Esophagus (tissue), 2 donors: Measurements from ENCODE around the gene FOS. TPM values are rescaled to one million over a fixed set of nuclear protein-coding genes. Genes with fewer than 3 reads are reported as not detected.
A peak's percentile ranks its signal among the peaks of the same experiment; 100 is the strongest.
"Not testable (repeated sequence)": the region's sequence is repeated elsewhere in the genome, so short reads cannot be mapped to it uniquely, and the experiment has no call there.

Experiments
- H3K27ac ChIP-seq, 2 donors: one replicate each; pipeline ENCODE4 v1.5.1; 2013; ENCODE audit warnings: low read depth in 2 of 2, mild to moderate bottlenecking in 2 of 2, inconsistent platforms in 1 of 2, low read length in 1 of 2, moderate library complexity in 1 of 2
- H3K27me3 ChIP-seq, 2 donors: one replicate each; pipeline ENCODE4 v1.6.1; 2013; ENCODE audit warnings: low read length in 2 of 2, control low read depth in 1 of 2, mild to moderate bottlenecking in 1 of 2; ENCODE audit not compliant: insufficient read depth in 2 of 2, control insufficient read depth in 1 of 2
- H3K36me3 ChIP-seq, 2 donors: one replicate each; pipeline ENCODE4 v1.6.1; 2013; ENCODE audit warnings: low read length in 1 of 2; ENCODE audit not compliant: control insufficient read depth in 2 of 2, insufficient read depth in 2 of 2
- H3K4me1 ChIP-seq, 2 donors: one replicate each; pipeline ENCODE4 v1.6.1; 2013; ENCODE audit warnings: low read length in 1 of 2; ENCODE audit not compliant: control insufficient read depth in 2 of 2, insufficient read depth in 2 of 2
- H3K4me3 ChIP-seq, 2 donors: one replicate each; pipeline ENCODE4 v1.5.1; 2013; ENCODE audit warnings: low read length in 2 of 2, mild to moderate bottlenecking in 2 of 2, low read depth in 1 of 2, moderate library complexity in 1 of 2
- H3K9me3 ChIP-seq, 2 donors: one replicate each; pipeline ENCODE4 v1.6.1; 2013; ENCODE audit warnings: mild to moderate bottlenecking in 2 of 2, low read depth in 1 of 2, low read length in 1 of 2, moderate library complexity in 1 of 2; ENCODE audit not compliant: control insufficient read depth in 2 of 2, insufficient read depth in 1 of 2
- WGBS, 2 donors: extraction: QIAGEN DNeasy Blood & Tissue Kit; methylation state at CpG; one replicate each; pipeline ENCODE4 v1.1.7; 2013; 5-methylcytosine and 5-hydroxymethylcytosine counted together
- polyA plus RNA-seq, 2 donors: library from polyadenylated mRNA; stranded (reverse); fragments of 200-250 nt; gene quantifications; one replicate each; pipeline ENCODE4 v1.2.3, GENCODE V29; 2013
- donor health status: healthy with polysubstance abuse.
- donor health status: Bipolar disorder and iron deficiency.

FOS gene
- polyA plus RNA-seq, result 100 to 1,000 TPM in 1 of 2 donors, 10 to 100 TPM in 1; 99.5 to 102 TPM

- peaks cover 6 to 21% of the 10 kb centered on the region in 2 donors for H3K4me1 ChIP-seq
- H3K36me3 ChIP-seq, result peaks cover 0 to 13% of the 10 kb centered on the region in 2 donors
- no peaks in the 10 kb centered on the region for H3K27me3 ChIP-seq
- H3K27ac ChIP-seq, result peak within 1 kb of the TSS; percentile 97 to 98
- H3K4me3 ChIP-seq, result peak within 1 kb of the TSS; percentile 70 to 91
- no peaks in the 10 kb centered on the region for H3K9me3 ChIP-seq
- 0 to 1% methylated on average over 68 to 69 of the region's 69 CpGs for WGBS, 2 donors
Measured at GRCh38 chr14:75278422-75279152, at the start of gene FOS. Gene FOS (plus strand): TSS chr14:75278828. CDS start chr14:75278983, 155 bp downstream.

DNA sequence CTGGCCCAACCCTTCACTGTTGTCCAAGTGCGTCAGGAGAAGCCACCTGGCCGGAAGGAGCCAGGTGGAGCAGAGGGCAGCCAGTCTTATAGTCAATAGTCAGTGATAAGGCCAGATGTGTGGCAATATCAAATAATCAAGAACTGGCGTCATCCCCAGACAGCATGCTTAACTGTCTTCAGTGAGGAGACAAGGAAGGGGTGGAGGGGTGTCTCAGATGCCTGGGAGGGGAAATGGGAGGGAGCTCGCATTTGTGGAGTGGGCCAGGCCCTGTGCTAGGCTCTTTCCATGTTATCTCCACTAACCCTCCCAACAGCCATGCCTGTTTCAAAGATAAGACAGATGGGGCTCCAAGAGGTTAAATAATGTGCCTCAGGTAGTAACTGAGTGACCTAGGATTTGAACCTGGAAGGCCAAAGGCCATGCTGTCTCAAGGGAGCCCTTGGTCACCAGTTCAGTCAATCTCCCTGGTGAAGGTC lies 48.9 kb upstream of the FOS start:
- H3K9me3 ChIP-seq, result no peaks in the 10 kb centered on the region
- no peaks in the 10 kb centered on the region for H3K27me3 ChIP-seq
- no peaks in the 10 kb centered on the region for H3K36me3 ChIP-seq
- 76 to 87% methylated on average over 4 of the region's 4 CpGs for WGBS, 2 donors
- no peak overlapping the region for H3K4me3 ChIP-seq
- H3K27ac ChIP-seq, result peak overlapping the region; percentile 83 to 88
- H3K4me1 ChIP-seq, result peaks cover 2 to 13% of the 10 kb centered on the region in 2 donors

DNA sequence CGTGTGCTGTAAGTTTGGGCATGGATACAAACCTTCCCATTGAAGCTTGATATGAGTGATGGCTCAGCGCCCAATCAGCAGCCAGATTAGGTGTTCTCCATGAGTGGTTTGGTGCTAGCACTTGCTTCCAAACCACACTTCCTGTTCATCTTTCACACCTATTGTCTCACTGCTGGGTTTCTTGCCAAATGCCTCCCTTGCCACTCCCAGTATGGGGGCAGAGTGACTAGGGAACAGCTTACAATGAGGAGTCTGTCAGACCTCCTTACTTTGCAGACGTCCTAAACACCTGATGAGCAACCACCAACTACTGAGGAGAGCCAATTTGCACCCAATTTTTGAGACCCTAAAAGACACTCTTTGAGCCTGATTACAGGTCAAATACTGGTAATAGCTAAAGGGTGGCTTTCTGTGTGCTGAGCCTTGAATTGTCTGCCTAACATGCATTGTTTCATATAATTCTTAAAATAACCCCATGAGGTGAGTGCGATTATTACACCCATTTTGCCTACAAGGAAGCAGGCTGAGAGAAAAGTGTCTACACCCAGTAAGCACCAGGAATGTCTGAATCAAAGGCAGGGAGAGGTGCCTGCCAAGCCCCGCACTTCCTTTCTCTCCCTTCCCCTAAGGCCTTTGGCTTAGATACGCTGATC lies 48.4 kb upstream of the FOS start:
- no peaks in the 10 kb centered on the region for H3K27me3 ChIP-seq
- no peaks in the 10 kb centered on the region for H3K9me3 ChIP-seq
- no peaks in the 10 kb centered on the region for H3K36me3 ChIP-seq
- peaks cover 2 to 14% of the 10 kb centered on the region in 2 donors for H3K4me1 ChIP-seq
- no peak overlapping the region for H3K4me3 ChIP-seq
- peak overlapping the region; percentile 83 to 88 for H3K27ac ChIP-seq
- WGBS, 2 donors, result 35 to 52% methylated on average over 6 of the region's 6 CpGs

- H3K9me3 ChIP-seq, result no peaks in the 10 kb centered on the region
- H3K36me3 ChIP-seq, result no peaks in the 10 kb centered on the region
- H3K4me1 ChIP-seq, result peaks cover 2 to 14% of the 10 kb centered on the region in 2 donors
- no peak overlapping the region for H3K4me3 ChIP-seq
- no peaks in the 10 kb centered on the region for H3K27me3 ChIP-seq
- 76 to 95% methylated on average over 2 of the region's 2 CpGs for WGBS, 2 donors
- H3K27ac ChIP-seq, result peak overlapping the region; percentile 13 to 15
Measured at GRCh38 chr14:75231320-75231719, 47.3 kb upstream of the FOS start.

GRCh38 chr14:75232191-75232590 lies 46.4 kb upstream of the FOS start:
- WGBS, 2 donors, result 89 to 93% methylated on average over 1 of the region's 1 CpG
- Histone ChIP-seq H3K36me3 (no peaks in the 10 kb centered on the region), H3K4me1 (peaks cover 2 to 14% of the 10 kb centered on the region in 2 donors), H3K4me3 (no peak overlapping the region), H3K9me3 (no peaks in the 10 kb centered on the region), H3K27me3 (no peaks in the 10 kb centered on the region), H3K27ac (no peak overlapping the region)

GRCh38 chr14:75232597-75232996 lies 46.0 kb upstream of the FOS start:
- peaks cover 2 to 18% of the 10 kb centered on the region in 2 donors for H3K4me1 ChIP-seq

DNA sequence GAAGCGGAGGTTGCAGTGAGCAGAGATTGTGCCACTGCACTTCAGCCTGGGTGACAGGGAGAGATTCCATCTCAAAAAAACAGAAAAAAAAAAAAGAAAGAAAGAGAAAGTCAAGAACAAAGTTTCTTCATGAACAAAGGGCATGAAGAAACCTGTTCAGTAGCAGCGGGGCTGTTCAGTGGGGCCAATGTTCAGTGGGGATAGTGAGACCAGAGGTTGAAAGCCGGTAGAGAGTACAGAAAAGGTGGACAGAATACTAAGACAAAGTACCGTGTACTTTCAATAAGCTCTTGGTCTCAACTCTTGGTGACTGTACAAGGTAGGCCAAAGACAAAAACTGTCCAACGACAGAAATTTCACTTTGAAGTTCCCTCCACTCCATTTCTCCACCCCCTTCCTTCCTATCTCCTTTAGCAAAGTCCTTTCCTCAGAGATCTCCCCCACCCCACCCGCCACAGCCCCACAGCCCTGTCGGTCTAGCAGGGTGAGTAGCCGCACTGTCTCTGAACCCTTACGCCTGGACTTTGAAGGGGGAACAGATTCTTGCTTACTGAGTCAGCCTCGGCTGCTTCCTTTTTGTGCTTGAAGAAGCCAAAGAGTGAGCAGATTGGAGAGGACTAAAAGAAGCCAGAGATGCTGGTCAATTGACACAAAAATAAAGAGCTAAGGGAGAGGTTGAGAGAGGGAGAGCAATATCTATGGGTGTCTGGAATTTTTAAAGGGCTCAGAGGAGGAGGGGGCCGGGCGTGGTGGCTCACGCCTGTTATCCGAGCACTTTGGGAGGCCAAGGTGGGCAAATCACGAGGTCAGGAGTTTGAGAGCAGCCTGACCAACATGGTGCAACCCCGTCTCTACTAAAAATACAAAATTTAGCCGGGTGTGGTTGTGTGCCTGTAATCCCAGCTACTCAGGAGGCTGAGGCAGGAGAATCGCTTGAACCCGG lies 44.2 kb upstream of the FOS start:
- 65 to 68% methylated on average over 19 of the region's 19 CpGs for whole genome bisulfite sequencing, 2 donors
- Histone ChIP-seq H3K4me1 (peaks cover 2 to 19% of the 10 kb centered on the region in 2 donors), H3K27me3 (no peaks in the 10 kb centered on the region), H3K36me3 (no peaks in the 10 kb centered on the region), H3K27ac (peak overlapping the region; percentile 36 to 70), H3K4me3 (no peak overlapping the region), H3K9me3 (no peaks in the 10 kb centered on the region)

More at GRCh38 chr14:75232597-75232996, 46.0 kb upstream of the FOS start:
- Histone ChIP-seq H3K36me3 (no peaks in the 10 kb centered on the region), H3K4me3 (no peak overlapping the region), H3K27me3 (no peaks in the 10 kb centered on the region), H3K27ac (no peak overlapping the region), H3K9me3 (no peaks in the 10 kb centered on the region)
- WGBS, 2 donors, result 78 to 93% methylated on average over 2 of the region's 2 CpGs

- not testable (repeated sequence) for H3K36me3 ChIP-seq, H3K4me3 ChIP-seq, H3K27ac ChIP-seq, H3K27me3 ChIP-seq, H3K9me3 ChIP-seq
- 89 to 96% methylated on average over 7 of the region's 7 CpGs for WGBS, 2 donors
- peaks cover 0 to 11% of the 10 kb centered on the region in 2 donors for H3K4me1 ChIP-seq
Measured at GRCh38 chr14:75235198-75235597, 43.4 kb upstream of the FOS start.

GRCh38 chr14:75236467-75236866 lies 42.2 kb upstream of the FOS start:
- no peak overlapping the region for H3K4me3 ChIP-seq
- H3K27me3 ChIP-seq, result no peaks in the 10 kb centered on the region
- WGBS, 2 donors, result 90 to 94% methylated on average over 6 of the region's 6 CpGs
- H3K36me3 ChIP-seq, result no peaks in the 10 kb centered on the region
- H3K4me1 ChIP-seq, result peaks cover 0 to 7% of the 10 kb centered on the region in 2 donors
- H3K9me3 ChIP-seq, result no peaks in the 10 kb centered on the region
- peak overlapping the region in 1 of 2 donors; percentile 34 for H3K27ac ChIP-seq
